Osteocyte (in vitro differentiated cells): ENCODE data around the gene ZNF716. TPM values are rescaled to one million over a fixed set of nuclear protein-coding genes. Genes with fewer than 3 reads are reported as not detected.
"Not testable (repeated sequence)": the region's sequence is repeated elsewhere in the genome, so short reads cannot be mapped to it uniquely, and the experiment has no call there.

ENCODE experiments used
- DNase-seq: peaks from one replicate; pipeline ENCODE4 v3.0.0; 2021; ENCODE audit warnings: mixed read lengths; ENCODE audit not compliant: unreplicated experiment; ENCODE audit errors: extremely low spot score
- H3K27ac Mint-ChIP-seq: one replicate; pipeline ENCODE4 v1.8.0; 2021; ENCODE audit warnings: mild to moderate bottlenecking, mixed read lengths; ENCODE audit not compliant: unreplicated experiment
- H3K27me3 Mint-ChIP-seq: one replicate; pipeline ENCODE4 v1.8.0; 2021; ENCODE audit warnings: mixed read lengths; ENCODE audit not compliant: unreplicated experiment
- H3K36me3 Mint-ChIP-seq: one replicate; pipeline ENCODE4 v1.8.0; 2021; ENCODE audit warnings: mixed read lengths; ENCODE audit not compliant: unreplicated experiment
- H3K4me1 Mint-ChIP-seq: one replicate; pipeline ENCODE4 v1.8.0; 2021; ENCODE audit warnings: mixed read lengths; ENCODE audit not compliant: unreplicated experiment
- H3K4me3 Mint-ChIP-seq: one replicate; pipeline ENCODE4 v1.8.0; 2021; ENCODE audit warnings: mild to moderate bottlenecking, moderate library complexity, mixed read lengths; ENCODE audit not compliant: unreplicated experiment
- H3K9me3 Mint-ChIP-seq: one replicate; pipeline ENCODE4 v1.8.0; 2021; ENCODE audit warnings: mixed read lengths; ENCODE audit not compliant: unreplicated experiment
- total RNA-seq: library from RNA; stranded (reverse); gene quantifications from 2 replicates; pipeline ENCODE4 v1.2.1, GENCODE V29; 2021
- TF ChIP-seq, protein P1 (sequence below): fragments of 200-600 bp; sonication (generic); IDR thresholded peaks from 2 replicates; pipeline ENCODE4 v1.5.0; 2021; ENCODE audit warnings: antibody characterized with exemption, mild to moderate bottlenecking, moderate library complexity

The ZNF716 gene
- total RNA-seq, 1 donor from 2014 or later = not detected

GRCh38 chr7:57438244-57438643 is 11.7 kb upstream of the ZNF716 start:
- no peak for DNase-seq
- Mint-ChIP-seq H3K4me1 (no peaks in the 10 kb centered on the region), H3K36me3 (no peaks in the 10 kb centered on the region), H3K27ac (no peak overlapping the region), H3K9me3 (peaks cover 32% of the 10 kb centered on the region), H3K27me3 (no peaks in the 10 kb centered on the region), H3K4me3 (no peak overlapping the region)
- TF ChIP-seq, protein P1, sequence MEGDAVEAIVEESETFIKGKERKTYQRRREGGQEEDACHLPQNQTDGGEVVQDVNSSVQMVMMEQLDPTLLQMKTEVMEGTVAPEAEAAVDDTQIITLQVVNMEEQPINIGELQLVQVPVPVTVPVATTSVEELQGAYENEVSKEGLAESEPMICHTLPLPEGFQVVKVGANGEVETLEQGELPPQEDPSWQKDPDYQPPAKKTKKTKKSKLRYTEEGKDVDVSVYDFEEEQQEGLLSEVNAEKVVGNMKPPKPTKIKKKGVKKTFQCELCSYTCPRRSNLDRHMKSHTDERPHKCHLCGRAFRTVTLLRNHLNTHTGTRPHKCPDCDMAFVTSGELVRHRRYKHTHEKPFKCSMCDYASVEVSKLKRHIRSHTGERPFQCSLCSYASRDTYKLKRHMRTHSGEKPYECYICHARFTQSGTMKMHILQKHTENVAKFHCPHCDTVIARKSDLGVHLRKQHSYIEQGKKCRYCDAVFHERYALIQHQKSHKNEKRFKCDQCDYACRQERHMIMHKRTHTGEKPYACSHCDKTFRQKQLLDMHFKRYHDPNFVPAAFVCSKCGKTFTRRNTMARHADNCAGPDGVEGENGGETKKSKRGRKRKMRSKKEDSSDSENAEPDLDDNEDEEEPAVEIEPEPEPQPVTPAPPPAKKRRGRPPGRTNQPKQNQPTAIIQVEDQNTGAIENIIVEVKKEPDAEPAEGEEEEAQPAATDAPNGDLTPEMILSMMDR = no peak

- TF ChIP-seq, protein P1 = no peak
- Mint-ChIP-seq H3K9me3 (peaks cover 27% of the 10 kb centered on the region), H3K27ac (no peak overlapping the region), H3K4me3 (no peak overlapping the region), H3K36me3 (no peaks in the 10 kb centered on the region), H3K4me1 (no peaks in the 10 kb centered on the region), H3K27me3 (no peaks in the 10 kb centered on the region)
- no peak for DNase-seq
These were observed 6.4 kb upstream of the ZNF716 start for GRCh38 chr7:57443567-57443966.

GRCh38 chr7:57469186-57469828 is 19.3 kb downstream of the ZNF716 start:
- not testable (repeated sequence) for DNase-seq, H3K36me3 Mint-ChIP-seq, H3K27ac Mint-ChIP-seq, H3K4me3 Mint-ChIP-seq, H3K27me3 Mint-ChIP-seq, H3K4me1 Mint-ChIP-seq
- peaks cover 28% of the 10 kb centered on the region for H3K9me3 Mint-ChIP-seq

- not testable (repeated sequence) for DNase-seq, H3K4me3 Mint-ChIP-seq, H3K27ac Mint-ChIP-seq, H3K27me3 Mint-ChIP-seq, H3K36me3 Mint-ChIP-seq, H3K4me1 Mint-ChIP-seq
- peaks cover 39% of the 10 kb centered on the region for H3K9me3 Mint-ChIP-seq
These were observed 30.3 kb downstream of the ZNF716 start for GRCh38 chr7:57480304-57480703.

GRCh38 chr7:57485022-57485421 is 35.0 kb downstream of the ZNF716 start:
- not testable (repeated sequence) for H3K27ac Mint-ChIP-seq, H3K4me1 Mint-ChIP-seq, H3K4me3 Mint-ChIP-seq, DNase-seq, H3K27me3 Mint-ChIP-seq, H3K36me3 Mint-ChIP-seq
- H3K9me3 Mint-ChIP-seq = peaks cover 24% of the 10 kb centered on the region

GRCh38 chr7:57487957-57488356 is 38.0 kb downstream of the ZNF716 start:
- DNase-seq = no peak
- no peak overlapping the region for H3K4me3 Mint-ChIP-seq
- H3K36me3 Mint-ChIP-seq = no peaks in the 10 kb centered on the region
- H3K27me3 Mint-ChIP-seq = no peaks in the 10 kb centered on the region
- H3K27ac Mint-ChIP-seq = no peak overlapping the region
- peaks cover 4% of the 10 kb centered on the region for H3K9me3 Mint-ChIP-seq
- TF ChIP-seq, protein P1 = no peak
- H3K4me1 Mint-ChIP-seq = no peaks in the 10 kb centered on the region

DNA sequence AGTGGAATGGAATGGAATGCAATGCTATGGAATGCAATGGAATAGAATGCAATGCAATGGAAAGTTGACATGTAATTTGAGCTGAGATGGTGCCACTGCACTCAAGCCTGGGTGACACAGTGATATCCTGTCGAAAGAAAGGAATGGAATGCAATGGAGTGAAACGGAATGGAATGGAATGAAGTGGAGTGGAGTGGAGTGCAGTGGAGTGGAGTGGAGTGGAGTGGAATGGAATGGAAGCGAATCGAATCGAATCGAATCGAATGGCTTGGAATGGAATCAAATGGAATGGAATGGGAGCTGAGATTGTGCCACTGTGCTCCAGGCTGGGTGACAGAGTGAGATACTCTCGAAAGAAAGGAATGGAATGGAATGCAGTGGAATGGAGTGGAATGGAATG is 45.1 kb downstream of the ZNF716 start:
- H3K4me1 Mint-ChIP-seq, H3K27me3 Mint-ChIP-seq, DNase-seq, H3K4me3 Mint-ChIP-seq, H3K27ac Mint-ChIP-seq, H3K36me3 Mint-ChIP-seq: not testable (repeated sequence)
- H3K9me3 Mint-ChIP-seq = peaks cover 11% of the 10 kb centered on the region
